GM10847 (cell line): ENCODE results near the gene HAUS8.

Experiments
- POLR2A ChIP-seq: IDR thresholded peaks from 2 replicates; pipeline ENCODE4 v1.6.1; 2011; ENCODE audit not compliant: insufficient read length; ENCODE audit errors: extremely low read depth

Gene HAUS8, protein sequence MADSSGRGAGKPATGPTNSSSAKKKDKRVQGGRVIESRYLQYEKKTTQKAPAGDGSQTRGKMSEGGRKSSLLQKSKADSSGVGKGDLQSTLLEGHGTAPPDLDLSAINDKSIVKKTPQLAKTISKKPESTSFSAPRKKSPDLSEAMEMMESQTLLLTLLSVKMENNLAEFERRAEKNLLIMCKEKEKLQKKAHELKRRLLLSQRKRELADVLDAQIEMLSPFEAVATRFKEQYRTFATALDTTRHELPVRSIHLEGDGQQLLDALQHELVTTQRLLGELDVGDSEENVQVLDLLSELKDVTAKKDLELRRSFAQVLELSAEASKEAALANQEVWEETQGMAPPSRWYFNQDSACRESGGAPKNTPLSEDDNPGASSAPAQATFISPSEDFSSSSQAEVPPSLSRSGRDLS

DNA sequence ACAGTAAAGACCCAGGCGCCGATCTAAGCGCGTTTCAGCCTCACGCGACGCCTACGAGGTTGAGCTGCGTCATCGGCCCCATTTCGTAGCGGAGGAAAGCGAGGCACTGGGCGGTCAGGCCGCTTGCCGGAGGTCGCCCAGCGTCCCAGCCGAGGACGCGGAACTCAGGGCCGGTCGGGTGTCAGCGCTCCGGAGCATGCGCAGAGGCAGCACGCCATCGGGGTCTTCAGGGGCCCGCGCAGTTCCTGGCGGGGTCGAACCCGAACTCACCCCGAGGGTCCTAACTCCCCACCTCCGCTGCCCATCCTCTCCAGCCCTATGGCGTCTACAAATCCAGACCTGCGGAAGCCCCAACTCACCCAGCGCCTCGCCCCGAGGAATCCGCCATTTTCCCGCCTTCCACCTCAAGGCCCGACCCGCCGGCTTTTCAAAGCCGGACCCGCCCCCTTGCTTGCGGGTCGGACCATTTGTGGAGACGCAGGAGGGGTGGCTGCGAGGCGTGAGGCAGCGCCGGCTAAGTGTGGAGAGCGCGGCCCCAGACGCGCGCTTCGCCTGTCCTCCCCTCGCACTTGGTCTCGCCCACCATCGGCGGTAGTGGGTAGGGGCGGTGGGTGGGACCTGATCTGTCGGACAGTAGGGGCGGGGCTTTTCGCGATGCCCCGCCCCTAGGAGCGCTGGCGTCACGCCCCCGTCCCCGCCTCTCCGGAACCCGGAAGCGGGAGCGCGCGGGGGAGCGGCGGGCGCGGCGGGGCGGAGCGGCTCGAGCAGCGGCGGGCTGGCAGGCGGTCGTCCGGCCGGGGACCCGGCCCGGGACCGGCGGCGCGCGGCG is at the start of gene HAUS8, which contains the start of gene MYO9B:
Gene HAUS8 (minus strand): TSS at position 418 of the 829 bp plus-strand sequence. CDS start 30 bp downstream, at position 388.
Gene MYO9B (plus strand): TSS at position 743 of the 829 bp plus-strand sequence. CDS start 25,941 bp downstream, outside the sequence.
- TF ChIP-seq POLR2A = peak; percentile 75

DNA sequence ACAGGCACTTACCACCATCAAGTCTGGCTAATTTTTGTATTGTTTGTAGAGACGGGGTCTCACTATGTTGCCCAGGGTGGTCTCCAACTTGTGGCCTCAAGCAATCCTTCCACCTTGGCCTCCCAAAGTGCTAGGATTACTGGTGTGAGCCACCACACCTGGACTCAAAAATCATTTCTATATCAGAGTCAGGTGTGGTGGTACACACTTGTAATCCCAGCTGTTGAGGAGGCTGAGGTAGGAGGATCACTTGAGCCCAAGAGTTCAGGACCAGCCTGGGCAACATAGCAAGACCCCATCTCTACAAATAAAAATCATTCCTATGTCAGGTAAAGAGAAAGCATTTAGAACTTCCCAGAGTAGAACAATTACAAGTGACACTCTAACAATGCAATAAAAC is 48.8 kb upstream of the HAUS8 start:
- no peak for TF ChIP-seq POLR2A

DNA sequence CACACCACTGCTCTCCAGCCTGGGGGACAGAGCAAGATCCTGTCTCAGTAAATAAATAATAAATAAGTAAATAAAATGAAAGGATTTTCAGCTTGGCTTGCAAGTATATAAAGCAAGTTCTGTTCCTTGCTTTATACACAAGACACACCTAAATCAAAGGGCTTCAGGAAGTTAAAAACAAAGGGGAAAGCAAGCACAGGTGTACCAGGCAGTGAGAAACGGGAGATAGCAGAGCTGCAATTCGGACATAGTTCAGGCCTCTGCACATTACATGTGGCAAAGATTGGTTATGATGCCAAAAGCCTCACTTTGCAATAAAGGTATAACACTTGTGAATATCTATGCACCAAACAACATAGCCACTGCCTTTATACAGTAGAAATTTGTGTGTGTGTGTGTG is 47.8 kb upstream of the HAUS8 start:
- no peak for TF ChIP-seq POLR2A

DNA sequence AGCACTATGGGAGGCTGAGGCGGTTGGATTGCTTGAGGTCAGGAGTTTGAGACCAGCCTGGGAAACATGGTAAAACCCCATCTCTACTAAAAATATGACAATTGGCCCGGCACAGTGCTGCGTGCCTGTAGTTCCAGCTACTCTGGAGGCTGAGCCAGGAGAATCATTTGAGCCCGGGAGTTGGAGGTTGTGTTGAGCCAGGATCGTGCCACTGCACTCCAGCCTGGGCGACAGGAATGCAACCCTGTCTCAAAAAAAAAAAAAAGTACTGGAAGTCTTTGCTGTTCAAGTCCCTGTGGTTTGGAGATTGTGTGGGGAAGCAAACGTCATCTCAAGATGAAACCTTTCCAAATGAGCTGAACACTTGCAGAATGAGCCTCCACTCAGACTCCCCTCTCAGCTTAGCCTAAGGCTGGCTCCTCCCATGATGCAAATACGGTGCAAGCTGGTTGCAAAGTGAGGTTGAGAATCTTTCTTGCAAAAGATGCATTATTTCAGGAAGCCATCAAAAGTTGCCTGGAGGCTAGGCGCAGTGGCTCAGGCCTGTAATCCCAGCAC is 46.6 kb upstream of the HAUS8 start:
- TF ChIP-seq POLR2A = no peak

DNA sequence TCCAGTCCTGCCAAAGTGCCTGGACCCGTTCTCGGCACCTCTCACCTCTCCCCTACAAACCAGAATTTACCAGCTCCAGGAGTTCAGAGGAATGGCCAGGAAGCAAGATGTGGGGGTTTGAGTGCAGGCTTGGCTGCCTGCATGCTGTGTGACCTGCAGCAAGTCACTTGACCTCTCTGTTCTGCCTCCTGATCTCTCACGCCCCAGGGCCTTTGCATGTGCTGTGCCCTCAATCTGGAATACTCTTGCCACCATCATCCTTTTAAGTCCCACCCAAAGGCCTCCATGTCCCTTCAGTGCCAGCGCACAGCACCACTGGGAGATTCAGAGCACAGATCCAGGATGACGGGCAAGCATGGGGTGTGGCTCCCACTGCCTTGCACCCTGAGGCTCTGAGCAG is 43.7 kb upstream of the HAUS8 start:
- no peak for TF ChIP-seq POLR2A

DNA sequence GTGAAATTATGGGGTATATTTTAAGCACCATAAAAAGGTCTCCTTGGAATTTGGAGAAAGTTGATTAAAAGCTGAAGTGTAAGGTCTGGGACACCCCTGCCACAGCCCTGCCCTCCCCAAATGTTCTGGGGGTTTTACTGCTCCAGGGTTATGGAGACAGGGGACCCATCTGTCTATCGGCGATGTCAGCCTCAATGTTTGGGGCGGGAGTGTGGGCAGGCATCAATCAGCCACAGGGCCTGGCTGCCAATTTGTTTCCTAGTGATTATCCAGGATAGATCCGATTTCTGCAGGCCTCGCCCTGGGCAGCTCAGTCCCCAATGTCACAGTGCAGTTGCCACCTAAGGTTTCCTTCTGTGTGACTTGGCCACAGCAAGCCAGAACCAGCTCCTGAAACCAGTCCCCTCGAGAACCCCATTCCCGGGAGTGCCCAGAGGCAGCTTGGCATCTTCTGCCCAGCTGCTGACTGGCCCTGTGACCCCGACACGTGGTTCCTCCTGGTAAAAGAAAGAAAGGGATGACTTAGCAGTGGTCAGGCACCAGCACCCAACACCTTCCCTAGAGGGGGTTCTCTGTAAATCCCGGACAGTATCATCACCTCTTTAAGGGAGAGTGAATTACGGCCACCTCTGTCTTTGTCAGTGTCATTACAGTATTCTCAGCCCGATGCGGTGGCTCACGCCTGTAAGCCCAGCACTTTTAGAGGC is 41.9 kb upstream of the HAUS8 start:
- no peak for TF ChIP-seq POLR2A

DNA sequence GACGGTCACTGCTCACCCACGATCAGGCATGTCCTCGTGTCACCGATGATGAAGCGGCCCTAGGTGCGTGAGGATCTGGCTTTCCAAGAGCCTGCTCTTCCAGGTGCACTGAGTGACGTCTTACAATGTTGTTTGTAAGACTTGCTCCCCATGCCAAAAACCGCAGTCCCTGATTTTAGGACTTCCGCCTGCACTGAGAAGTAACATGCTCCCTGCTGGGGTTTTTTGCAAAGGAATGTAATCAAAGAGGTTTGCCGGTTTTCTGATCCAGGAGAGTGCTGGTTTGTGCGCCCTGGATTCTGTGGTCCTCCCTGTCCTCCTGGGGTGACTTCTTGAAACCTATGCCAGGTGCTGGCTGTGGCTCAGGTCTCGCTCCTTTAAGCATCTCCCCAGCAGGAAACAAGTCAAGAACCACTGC is 39.2 kb upstream of the HAUS8 start:
- TF ChIP-seq POLR2A = no peak

DNA sequence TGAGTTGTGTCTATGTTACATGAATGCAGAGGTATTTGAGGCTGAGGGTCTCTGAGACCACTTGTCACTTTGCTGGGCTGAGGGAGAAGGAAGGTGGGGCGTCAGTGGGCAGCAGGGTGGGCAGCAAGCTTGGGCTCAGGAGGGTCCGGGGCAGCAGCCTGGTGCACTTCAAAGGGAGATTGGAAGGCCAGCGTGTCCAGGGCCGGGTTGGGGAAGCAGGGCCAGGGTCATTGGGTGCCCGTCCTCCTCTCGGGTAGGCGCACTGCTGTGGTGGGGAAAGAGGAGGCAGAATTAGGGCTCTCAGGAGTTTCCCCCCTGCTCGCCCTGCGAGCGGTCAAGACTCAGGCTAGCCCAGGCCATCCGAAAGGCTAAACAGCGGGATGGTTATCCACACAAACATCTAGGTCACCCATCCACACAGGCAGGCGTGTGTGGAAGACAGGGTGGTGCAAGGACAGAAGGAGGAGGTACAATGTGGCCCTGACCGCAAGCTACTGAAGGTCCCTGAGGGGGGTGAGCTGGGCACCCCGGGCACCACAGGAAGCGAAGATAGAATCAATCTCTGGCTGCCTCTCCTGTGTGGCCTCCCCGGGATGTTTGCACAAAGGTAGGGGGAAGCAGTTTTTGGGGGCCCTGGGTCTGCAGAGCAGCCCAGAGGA is 38.0 kb upstream of the HAUS8 start:
- no peak for TF ChIP-seq POLR2A

DNA sequence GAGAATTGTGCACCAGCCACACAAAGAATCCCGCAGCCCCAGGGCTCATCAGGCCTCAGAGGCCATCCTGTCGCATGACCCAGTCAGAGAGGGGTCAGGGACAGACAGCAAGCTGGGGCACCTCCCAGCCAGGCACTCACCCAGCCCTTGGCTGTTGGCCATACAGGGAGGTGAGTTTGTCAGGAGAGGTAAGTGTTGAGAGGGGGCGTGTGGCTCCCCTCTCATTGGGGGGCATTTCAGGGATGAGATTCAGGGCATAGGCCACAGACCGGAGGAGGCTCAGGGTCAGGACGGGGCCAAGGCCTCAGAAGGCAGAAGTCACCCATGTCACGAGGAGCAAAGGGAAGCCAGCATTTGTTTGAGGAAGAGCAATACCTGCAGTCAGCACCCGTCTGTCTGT is 37.4 kb upstream of the HAUS8 start:
- no peak for TF ChIP-seq POLR2A

DNA sequence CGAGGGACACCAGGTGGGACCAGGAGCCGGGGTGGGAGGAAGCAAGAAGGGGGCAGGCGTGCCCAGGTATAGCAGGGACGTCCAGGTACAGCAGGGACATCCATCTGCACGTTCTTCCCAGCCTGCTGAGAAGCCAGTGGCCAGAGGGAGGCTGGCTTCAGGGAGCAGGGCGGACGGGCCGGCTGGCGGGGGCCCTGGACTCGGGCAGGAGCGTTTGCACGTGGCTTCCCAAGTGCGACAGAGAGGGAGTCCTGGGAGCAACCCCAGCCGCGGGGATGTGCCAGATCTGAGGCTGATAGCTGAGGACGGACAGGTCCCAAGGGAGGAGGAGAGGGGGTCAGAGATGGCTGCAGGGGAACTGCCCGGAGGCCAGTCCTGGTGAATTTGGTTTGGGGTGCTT is 37.0 kb upstream of the HAUS8 start:
- TF ChIP-seq POLR2A = no peak

DNA sequence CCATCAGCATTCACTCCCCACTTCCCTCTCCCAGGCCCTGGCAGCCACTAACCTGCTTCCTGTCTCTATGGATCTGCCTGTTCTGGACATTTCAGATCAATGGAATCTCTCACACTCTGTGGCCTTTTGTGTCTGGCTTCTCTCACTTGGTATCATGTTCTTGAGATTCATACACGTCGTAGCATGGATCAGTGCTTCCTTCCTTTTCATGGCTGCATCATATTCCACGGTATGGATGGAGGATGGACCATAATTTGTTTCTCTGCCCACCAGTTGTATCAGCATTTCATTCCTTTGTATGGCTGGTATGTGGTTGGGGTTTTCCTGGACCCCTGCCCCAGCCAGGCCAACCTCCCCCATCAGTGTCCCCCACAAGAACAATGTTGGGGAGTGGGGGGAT is 36.5 kb upstream of the HAUS8 start:
- TF ChIP-seq POLR2A = no peak

DNA sequence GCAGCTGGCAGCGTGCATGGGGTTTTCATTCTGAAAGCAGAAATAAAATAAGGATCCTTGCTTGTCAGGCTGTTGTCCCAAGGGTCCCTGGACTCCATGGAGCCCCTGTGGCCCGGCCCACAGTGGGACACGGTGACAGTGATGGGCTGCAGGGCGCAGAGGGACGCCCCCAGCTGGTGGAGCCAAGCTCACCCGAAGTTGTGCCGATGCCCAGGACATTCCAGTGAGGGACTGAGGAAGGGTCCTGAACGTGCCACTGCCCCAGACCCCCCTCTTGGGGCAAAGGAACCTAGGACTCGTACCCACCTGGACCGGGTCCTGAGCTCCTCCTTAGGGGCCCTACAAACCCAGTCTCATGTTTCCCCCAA is 35.3 kb upstream of the HAUS8 start:
- TF ChIP-seq POLR2A = no peak

DNA sequence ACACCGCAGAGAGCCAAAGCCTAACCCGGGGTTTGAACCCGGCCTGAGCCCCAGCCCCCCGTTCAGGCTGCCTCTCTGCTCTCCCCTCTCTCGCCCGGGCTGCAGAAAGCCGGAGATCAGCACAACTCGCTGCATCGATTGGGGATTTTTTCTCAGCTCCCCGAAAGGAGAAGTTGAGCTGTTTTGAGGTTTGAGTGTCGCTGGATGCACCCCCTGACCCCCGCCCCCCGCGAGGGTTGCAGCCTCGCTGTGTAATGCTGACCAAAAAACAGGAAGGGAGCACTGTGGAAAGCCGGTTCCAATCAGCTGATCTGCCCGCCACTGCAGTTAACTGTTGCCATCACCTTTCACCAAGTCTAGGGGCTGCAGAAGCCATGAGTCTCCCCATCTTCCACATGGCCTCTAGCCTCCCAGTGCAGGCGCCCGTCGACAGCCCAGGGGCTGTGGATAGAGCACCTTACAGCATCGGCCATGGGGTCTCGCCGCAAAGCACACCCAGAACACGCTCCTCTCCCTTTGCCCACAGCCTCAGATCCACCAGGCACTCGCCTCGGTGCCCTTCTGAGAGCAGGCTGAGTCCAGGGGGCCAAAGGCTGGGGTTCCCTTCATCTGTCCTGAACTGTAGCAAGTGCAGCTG is 34.8 kb upstream of the HAUS8 start:
- no peak for TF ChIP-seq POLR2A

DNA sequence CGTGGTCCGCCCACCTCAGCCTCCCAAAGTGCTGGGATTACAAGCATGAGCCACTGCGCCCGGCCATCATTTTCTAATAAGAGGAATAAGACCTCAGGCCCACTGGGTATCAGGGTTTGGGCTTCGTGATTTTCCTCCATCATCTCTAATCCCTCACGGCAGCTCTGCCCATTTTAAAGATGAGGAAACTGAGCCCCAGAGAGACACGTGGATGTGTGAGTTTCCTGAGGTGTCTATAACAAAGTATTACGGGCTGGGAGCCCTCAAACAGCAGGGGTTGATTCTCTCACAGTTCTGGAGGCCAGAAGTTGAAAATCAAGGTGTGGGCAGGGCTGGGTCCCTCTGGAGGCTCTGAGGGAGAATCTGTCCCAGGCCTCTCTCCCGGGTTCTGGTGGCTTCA is 34.0 kb upstream of the HAUS8 start:
- no peak for TF ChIP-seq POLR2A

DNA sequence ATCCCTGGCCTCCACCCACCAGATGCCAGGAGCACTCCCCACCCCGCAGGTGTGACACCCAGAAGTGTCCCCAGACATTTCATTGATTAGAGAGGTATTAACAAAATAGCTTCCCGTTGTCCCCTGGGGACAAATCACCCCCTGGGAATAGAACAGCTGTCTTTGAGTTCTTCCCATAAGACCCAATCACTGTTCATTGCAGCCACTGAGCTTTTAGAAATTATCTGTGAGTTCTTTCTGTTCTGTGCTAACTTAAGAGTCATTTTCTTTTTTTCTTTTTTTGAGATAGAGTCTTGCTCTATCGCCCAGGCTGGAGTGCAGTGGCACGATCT is 33.2 kb upstream of the HAUS8 start:
- TF ChIP-seq POLR2A = no peak
